ENCODE data around the gene REV1.

DNA sequence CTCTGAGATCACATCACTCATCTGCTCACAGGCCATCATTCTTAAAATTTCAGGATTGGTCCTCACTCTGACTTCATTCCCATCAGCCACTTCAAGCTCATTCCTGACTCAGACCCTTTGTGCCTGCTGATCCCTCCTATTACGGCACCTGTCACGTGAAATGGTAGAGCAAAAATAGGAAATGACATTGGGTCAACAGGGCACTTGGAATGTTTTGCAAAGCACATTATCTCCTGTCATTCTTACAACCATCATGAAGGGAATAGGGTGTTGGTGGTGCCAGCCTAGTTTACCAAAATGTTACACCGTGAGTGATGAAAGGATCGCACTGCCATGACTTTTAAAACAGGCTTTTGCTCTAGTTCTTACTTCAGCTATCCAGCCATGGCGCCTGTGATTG lies 91.5 kb downstream of the REV1 start:
- TF ChIP-seq, protein P1, sequence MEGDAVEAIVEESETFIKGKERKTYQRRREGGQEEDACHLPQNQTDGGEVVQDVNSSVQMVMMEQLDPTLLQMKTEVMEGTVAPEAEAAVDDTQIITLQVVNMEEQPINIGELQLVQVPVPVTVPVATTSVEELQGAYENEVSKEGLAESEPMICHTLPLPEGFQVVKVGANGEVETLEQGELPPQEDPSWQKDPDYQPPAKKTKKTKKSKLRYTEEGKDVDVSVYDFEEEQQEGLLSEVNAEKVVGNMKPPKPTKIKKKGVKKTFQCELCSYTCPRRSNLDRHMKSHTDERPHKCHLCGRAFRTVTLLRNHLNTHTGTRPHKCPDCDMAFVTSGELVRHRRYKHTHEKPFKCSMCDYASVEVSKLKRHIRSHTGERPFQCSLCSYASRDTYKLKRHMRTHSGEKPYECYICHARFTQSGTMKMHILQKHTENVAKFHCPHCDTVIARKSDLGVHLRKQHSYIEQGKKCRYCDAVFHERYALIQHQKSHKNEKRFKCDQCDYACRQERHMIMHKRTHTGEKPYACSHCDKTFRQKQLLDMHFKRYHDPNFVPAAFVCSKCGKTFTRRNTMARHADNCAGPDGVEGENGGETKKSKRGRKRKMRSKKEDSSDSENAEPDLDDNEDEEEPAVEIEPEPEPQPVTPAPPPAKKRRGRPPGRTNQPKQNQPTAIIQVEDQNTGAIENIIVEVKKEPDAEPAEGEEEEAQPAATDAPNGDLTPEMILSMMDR (IDR thresholded peaks at IDR 0.05) = no peak
- no peak for TF ChIP-seq POLR2A (IDR thresholded peaks at IDR 0.05)
